HG03575 (cell line): Measurements from ENCODE around the gene PCDHA12.
"Not testable (repeated sequence)": the region's sequence is repeated elsewhere in the genome, so short reads cannot be mapped to it uniquely, and the experiment has no call there.

Source experiments
- ATAC-seq: cut with Tn5 transposase; IDR thresholded peaks from one replicate; pipeline ENCODE4 v1.9.1; 2021; ENCODE audit not compliant: unreplicated experiment, insufficient number of reproducible peaks, low FRiP score; ENCODE audit errors: extremely low read depth

PCDHA12 gene

GRCh38 chr5:140875085-140876065 lies at the start of gene PCDHA12:
PCDHA12 (plus strand) TSS chr5:140875308; CDS start chr5:140875473, 165 bp downstream.
- no peak for ATAC-seq

DNA sequence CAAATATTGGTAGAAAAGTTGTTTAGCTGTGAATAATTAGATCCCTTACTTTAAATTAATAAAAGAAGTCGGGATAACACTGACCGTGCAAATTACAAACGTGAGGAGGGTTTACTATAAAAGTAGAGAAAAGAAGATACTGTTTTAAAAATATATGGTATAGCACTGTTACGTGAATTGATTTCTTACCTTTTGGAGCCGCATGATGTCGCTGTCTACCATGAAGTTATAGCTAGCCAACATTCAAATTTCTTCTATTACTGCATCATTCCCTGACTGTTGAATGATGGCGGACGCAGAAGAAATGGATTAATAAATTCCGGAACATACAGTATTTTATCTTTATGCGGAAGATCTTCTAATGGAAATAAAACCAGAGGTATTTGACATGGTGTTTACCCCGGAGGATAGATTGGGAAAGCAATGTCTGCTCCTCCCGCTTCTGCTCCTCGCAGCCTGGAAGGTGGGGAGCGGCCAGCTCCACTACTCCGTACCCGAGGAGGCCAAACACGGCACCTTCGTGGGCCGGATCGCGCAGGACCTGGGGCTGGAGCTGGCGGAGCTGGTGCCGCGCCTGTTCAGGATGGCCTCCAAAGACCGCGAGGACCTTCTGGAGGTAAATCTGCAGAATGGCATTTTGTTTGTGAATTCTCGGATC lies 47.3 kb upstream of the PCDHA12 start, which contains the start of gene PCDHA6:
Gene PCDHA6 (plus strand): TSS at position 257 of the 658 bp plus-strand sequence. CDS start 132 bp downstream, at position 389.
- no peak for ATAC-seq

DNA sequence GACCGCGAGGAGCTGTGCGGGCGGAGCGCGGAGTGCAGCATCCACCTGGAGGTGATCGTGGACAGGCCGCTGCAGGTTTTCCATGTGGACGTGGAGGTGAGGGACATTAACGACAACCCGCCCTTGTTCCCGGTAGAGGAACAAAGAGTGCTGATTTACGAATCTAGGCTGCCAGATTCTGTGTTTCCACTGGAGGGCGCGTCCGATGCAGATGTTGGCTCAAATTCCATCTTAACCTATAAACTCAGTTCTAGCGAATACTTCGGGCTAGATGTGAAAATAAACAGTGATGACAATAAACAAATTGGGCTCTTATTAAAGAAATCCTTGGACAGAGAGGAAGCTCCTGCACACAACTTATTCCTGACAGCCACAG lies 46.8 kb upstream of the PCDHA12 start:
- no peak for ATAC-seq

DNA sequence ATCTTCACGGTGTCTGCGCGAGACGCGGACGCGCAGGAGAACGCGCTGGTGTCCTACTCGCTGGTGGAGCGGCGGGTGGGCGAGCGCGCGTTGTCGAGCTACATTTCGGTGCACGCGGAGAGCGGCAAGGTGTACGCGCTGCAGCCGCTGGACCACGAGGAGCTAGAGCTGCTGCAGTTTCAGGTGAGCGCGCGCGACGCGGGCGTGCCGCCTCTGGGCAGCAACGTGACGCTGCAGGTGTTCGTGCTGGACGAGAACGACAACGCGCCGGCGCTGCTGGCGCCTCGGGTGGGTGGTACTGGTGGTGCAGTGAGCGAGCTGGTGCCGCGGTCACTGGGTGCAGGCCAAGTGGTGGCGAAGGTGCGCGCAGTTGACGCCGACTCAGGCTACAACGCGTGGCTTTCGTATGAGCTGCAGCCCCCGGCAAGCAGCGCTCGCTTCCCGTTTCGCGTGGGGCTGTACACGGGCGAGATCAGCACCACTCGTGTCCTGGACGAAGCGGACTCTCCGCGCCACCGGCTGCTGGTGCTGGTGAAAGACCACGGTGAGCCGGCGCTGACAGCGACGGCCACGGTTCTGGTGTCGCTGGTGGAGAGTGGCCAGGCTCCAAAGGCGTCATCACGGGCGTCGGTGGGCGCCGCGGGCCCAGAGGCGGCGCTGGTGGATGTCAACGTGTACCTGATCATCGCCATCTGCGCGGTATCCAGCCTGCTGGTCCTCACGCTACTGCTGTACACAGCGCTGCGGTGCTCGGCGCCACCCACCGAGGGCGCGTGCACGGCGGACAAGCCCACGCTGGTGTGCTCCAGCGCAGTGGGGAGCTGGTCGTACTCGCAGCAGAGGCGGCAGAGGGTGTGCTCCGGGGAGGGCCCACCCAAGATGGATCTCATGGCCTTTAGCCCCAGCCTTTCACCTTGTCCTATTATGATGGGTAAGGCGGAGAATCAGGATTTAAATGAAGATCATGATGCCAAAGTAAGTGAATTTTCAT lies 45.3 kb upstream of the PCDHA12 start:
- not testable (repeated sequence) for ATAC-seq

GRCh38 chr5:140833993-140834392 lies 41.1 kb upstream of the PCDHA12 start, which contains the start of gene PCDHA7:
PCDHA7 (plus strand) TSS chr5:140834269; CDS start chr5:140834384, 115 bp downstream.
- no peak for ATAC-seq

DNA sequence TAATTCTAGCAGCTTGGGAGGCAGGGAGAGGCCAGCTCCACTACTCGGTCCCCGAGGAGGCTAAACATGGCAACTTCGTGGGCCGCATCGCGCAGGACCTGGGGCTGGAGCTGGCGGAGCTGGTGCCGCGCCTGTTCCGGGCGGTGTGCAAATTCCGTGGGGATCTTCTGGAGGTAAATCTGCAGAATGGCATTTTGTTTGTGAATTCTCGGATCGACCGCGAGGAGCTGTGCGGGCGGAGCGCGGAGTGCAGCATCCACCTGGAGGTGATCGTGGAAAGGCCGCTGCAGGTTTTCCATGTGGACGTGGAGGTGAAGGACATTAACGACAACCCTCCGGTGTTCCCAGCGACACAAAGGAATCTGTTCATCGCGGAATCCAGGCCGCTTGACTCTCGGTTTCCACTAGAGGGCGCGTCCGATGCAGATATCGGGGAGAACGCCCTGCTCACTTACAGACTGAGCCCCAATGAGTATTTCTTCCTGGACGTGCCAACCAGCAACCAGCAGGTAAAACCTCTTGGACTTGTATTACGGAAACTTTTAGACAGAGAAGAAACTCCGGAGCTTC lies 40.6 kb upstream of the PCDHA12 start:
- not testable (repeated sequence) for ATAC-seq

- no peak for ATAC-seq
Observed at GRCh38 chr5:140835622-140836510, 39.2 kb upstream of the PCDHA12 start.

GRCh38 chr5:140840978-140841962 lies 33.8 kb upstream of the PCDHA12 start, which contains the start of gene PCDHA8:
PCDHA8 (plus strand) TSS chr5:140841187; CDS start chr5:140841322, 135 bp downstream.
- no peak for ATAC-seq

DNA sequence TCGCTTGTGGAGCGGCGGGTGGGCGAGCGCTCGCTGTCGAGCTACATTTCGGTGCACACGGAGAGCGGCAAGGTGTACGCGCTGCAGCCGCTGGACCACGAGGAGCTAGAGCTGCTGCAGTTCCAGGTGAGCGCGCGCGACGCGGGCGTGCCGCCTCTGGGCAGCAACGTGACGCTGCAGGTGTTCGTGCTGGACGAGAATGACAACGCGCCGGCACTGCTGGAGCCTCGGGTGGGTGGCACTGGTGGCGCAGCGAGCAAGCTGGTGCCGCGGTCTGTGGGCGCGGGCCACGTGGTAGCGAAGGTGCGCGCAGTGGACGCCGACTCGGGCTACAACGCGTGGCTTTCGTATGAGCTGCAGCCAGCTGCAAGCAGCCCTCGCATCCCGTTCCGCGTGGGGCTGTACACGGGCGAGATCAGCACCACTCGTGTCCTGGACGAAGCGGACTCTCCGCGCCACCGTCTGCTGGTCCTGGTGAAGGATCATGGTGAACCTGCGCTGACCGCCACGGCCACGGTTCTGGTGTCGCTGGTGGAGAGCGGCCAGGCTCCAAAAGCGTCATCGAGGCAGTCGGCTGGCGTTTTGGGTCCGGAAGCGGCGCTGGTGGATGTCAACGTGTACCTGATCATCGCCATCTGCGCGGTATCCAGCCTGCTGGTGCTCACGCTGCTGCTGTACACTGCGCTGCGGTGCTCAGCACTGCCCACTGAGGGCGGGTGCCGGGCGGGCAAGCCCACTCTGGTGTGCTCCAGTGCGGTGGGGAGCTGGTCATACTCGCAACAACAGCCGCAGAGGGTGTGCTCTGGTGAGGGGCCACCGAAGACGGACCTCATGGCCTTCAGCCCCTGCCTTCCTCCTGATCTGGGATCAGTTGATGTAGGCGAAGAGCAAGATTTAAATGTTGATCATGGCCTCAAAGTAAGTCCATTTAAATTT lies 32.0 kb upstream of the PCDHA12 start:
- ATAC-seq: no peak

DNA sequence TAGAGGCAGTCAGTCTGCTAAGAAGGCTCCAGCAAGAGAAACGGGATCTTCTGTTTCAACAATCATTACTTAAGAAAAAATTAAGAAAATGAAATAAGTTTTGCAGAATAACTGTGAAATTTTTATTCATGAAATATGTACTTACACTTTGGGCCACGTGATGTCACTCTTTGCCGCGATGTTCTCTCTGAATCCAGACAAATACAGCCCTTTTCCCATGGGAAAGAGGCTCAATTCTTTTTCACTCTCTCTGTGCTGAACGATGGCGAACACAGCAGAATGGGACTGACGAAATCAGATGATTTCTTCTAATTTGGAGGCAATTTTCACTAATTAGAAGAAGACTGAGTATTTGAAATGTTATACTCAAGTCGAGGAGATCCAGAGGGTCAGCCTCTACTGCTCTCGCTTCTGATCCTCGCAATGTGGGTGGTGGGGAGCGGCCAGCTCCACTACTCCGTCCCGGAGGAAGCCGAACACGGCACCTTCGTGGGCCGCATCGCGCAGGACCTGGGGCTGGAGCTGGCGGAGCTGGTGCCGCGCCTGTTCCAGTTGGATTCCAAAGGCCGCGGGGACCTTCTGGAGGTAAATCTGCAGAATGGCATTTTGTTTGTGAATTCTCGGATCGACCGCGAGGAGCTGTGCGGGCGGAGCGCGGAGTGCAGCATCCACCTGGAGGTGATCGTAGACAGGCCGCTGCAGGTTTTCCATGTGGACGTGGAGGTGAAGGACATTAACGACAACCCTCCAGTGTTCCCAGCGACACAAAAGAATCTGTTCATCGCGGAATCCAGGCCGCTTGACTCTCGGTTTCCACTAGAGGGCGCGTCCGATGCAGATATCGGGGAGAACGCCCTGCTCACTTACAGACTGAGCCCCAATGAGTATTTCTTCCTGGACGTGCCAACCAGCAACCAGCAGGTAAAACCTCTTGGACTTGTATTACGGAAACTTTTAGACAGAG lies 26.7 kb upstream of the PCDHA12 start, which contains the start of gene PCDHA9:
Gene PCDHA9 (plus strand): TSS at position 244 of the 964 bp plus-strand sequence. CDS start 114 bp downstream, at position 358.
- not testable (repeated sequence) for ATAC-seq

DNA sequence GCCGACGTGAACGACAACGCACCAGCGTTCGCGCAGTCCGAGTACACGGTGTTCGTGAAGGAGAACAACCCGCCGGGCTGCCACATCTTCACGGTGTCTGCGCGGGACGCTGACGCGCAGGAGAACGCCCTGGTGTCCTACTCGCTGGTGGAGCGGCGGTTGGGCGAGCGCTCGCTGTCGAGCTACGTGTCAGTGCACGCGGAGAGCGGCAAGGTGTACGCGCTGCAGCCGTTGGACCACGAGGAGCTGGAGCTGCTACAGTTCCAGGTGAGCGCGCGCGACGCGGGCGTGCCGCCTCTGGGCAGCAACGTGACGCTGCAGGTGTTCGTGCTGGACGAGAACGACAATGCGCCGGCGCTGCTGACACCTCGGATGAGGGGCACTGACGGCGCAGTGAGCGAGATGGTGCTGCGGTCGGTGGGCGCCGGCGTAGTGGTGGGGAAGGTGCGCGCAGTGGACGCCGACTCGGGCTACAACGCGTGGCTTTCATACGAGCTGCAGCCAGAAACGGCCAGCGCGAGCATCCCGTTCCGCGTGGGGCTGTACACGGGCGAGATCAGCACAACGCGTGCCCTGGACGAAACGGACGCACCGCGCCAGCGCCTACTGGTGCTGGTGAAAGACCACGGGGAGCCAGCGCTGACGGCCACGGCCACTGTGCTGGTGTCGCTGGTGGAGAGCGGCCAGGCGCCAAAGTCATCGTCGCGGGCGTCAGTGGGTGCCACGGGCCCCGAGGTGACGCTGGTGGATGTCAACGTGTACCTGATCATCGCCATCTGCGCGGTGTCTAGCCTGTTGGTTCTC lies 25.1 kb upstream of the PCDHA12 start:
- ATAC-seq: not testable (repeated sequence)

- no peak for ATAC-seq
Observed at GRCh38 chr5:140855772-140856674, 19.1 kb upstream of the PCDHA12 start, which contains the start of gene PCDHA10. PCDHA10 (plus strand) TSS chr5:140855897; CDS start chr5:140856049, 152 bp downstream.
